ENCODE results near the gene NFIC.
"Not testable (repeated sequence)": the region's sequence is repeated elsewhere in the genome, so short reads cannot be mapped to it uniquely, and the experiment has no call there.

NFIC gene

GRCh38 chr19:3496392-3497273 is 130.2 kb downstream of the NFIC start:
- no peak for DNase-seq

GRCh38 chr19:3497757-3498520 is 131.6 kb downstream of the NFIC start:
- DNase-seq, result no peak

DNA sequence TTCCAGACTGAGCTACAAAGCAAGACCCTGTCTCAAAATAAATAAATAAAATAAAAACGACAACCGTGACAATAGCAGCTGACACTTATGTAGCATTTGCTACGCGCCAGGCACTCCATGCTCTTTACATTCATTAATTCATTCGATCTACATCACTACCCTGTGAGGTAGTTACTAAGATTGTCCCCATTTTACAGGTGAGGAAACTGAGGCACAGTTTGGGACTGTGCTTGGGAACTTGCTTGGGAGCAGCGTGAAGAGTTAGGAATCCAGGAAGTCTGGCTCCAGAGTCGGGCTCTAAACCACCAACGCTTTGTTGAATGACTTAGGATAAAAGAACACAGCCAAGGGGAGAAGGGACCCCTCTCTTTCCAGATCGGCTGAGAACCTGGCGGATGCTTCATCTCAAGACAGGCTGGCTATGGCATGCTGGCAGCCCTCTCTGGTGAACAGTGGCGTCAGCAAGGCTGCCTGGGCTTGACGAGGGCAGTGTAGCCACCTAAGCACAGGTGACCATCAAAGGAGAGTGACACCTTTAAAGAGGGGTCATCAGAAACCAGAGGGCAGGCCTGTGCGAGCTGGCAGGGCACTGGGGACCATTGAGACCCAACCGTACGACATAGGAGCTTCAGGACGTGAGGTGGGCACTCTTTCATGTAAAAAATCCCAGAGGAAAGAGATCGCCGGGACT is 133.5 kb downstream of the NFIC start:
- no peak for DNase-seq

GRCh38 chr19:3500429-3501101 is 134.2 kb downstream of the NFIC start, which contains the start of gene DOHH:
Gene DOHH (minus strand): TSS chr19:3500674. CDS start chr19:3496814, 3,860 bp downstream.
- peak; percentile 98 for DNase-seq

DNA sequence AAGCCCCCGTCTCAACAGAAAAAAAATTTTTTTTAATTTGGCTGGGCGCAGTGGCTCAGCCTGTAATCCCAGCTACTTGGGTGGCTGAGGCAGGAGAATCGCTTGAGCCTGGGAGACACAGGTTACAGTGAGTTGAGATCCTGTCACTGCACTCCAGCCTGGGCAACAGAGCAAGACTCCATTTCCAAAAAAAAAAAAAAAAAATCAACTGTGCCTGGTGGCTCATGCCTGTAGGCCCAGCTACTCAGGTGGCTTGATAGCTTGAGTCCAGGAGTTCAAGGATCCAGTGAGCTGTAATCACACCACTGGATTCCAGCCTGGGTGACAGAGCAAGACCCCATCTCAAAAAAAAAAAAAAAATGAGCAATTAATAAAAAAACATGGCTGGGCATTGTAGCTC is 135.4 kb downstream of the NFIC start:
- no peak for DNase-seq

DNA sequence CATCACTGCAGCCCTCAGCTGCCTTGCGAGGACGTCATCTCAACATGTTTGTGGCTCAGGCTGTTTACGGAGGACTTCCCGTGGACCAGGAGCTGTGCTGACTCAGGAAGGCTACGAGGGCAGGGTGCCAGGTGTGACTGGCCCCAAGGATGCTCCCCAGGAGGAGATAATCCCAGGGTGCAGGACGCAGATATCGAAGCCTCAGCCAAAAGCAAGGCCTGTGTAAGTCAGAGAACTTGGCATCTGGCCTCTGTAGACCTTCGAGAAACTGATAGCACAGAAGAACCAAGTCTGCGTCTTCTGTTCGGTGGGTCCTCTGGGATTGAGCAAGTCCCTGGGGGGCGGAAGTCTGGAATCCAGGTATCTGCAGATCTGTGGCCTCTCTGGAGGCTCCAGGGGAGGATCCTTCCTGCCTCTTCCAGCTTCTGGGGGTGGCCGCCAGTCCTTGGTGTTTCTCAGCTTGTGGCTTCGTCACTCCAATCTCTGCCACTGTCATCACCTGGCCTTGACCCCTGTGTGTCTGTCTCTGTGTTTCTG is 136.7 kb downstream of the NFIC start:
- DNase-seq, result no peak

GRCh38 chr19:3504735-3505134 is 138.4 kb downstream of the NFIC start:
- no peak for DNase-seq

GRCh38 chr19:3505598-3506383 is 139.4 kb downstream of the NFIC start, which contains the start of gene FZR1:
Gene FZR1 (plus strand): TSS chr19:3506311. CDS start chr19:3522990, 16,679 bp downstream.
- peak; percentile 100 for DNase-seq

DNA sequence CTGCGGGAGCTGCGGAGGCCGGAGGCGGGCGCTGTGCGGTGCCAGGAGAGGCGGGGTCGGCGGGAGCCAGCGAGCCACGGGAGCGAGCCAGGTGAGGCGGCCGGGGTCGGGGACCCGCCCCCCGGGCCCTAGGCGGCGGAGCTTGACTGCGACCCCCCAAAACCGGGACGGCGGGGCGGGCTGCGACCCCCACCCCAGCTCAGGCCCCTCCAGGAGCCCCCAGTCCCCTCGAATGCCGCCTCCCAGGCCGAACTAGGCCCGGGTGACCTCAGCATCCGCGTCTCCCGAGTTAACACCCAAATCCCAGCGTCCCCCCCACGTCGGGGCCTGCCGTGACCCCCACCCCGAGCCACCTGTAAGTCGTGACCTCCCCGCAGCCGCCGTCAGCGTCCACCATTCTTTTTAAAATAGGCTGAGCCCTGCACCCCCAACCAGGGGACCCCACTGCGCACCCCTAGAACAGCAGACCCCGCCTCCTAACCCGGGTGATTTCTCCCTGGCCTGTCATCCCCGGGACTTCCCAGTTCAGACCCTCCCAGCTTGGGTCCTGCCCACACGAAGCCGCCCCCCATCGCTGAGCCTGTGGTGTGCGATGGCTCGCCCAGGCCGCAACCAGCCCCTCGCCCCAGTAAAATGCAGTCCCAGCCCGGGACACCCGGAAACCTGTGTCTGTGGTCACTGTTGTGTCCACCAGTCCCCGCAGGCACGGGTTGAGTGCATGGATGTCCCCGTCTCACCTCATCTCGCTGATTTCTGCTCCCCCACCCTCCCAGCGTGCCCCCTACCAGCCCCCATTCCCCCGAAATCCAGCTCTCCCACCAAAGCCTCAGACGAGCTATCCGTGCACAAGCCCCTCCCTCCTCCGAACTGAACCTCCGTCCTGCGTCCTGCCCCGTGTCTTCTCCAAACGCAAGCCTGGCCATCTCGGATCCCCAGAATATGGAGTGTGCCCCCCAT is 140.3 kb downstream of the NFIC start:
- peak; percentile 57 for DNase-seq

- peak; percentile 46 for DNase-seq
Observed at GRCh38 chr19:3507371-3508120, 141.2 kb downstream of the NFIC start.

GRCh38 chr19:3508121-3508661 is 141.8 kb downstream of the NFIC start:
- DNase-seq, result not testable (repeated sequence)

DNA sequence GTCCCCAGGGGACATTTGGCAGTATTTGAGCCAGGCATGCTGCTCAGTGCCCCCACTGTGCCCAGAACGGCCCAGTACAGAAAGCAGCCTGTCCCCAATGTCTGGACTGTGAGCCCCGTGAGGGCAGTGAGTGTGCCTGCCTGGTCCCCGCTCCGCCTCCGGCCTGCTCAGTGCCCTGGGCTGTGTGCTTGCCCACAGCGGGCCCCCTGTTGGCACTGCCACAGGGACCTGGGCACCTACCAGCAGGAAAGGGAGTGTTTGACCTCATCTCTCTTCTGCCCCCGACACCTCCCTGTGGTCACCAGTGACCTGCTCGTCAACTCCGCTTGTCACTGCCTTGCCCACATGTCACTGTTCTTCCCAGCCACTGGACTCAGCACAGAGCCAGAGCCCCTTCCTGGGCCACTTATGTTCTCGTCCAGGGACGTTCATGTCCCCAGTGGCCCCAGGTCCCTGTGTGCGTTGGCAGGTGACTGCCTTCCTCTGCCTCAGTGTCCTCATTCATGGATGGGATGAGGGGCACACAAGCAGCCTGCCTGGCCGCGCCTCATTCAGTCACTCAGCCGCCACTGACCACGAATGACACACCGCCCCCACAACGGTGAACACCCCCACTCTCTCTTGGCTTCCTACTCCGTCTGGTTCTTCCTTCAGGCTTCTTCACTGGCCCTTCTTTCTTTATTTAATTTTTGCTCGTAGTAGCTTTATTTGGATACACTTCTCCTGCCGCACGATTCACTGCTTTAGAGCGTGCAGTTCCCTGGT is 142.6 kb downstream of the NFIC start:
- no peak for DNase-seq

GRCh38 chr19:3509566-3509989 is 143.2 kb downstream of the NFIC start:
- DNase-seq, result no peak

DNA sequence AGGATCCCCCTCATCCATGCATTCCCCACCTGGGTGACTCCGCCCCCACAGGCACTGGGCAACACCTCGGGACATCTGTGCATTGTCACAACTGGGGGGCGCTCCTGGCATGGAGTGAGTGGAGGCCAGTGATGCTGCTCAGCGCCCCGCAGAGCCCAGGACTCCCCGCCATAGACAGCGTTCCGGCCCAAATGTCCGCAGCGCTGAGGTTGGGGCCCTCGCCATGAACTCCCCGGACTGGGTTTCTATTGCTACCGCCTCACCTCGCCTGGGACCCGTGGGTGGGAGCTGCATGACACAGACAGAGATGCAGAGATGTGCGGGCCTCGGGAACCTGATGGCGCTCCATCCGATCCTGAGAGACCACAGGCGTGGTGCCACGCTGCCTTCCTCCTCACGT is 144.3 kb downstream of the NFIC start:
- DNase-seq, result no peak

DNA sequence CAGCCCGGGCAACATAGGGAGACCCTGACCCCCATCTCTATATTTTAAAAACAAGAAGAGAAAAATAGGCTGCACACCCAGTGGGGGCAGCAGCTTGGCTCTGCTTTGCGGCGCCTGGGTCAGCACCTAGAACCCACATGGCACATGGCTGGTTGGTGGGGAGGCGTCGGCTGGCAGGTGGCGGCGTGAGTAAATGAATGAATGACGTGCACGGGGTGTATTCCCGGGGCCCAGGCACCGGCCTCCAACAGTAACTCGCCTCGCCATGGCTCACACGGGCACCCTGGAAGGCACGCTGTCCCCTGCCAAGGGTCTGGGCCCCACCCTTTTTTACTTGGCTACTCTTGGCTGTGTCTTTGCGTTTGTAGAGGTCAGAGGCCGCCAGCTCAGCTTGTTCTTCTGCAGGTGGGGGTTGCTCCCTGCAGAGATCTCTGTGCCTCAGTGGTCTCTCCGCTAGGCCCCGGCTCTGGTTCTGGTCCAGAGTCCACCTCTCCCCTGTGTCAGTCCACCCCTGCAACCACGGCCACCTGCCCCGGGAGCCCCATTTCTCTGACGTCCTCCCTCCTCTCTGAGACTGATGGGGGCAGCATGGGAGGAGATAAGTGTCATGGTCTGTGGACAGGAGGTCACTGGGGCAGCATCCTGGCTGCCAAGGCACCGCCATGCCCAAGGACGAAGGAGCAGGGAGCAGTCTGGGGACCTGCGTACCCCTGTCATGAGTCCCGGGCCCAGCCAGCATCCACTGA is 145.3 kb downstream of the NFIC start:
- no peak for DNase-seq

DNA sequence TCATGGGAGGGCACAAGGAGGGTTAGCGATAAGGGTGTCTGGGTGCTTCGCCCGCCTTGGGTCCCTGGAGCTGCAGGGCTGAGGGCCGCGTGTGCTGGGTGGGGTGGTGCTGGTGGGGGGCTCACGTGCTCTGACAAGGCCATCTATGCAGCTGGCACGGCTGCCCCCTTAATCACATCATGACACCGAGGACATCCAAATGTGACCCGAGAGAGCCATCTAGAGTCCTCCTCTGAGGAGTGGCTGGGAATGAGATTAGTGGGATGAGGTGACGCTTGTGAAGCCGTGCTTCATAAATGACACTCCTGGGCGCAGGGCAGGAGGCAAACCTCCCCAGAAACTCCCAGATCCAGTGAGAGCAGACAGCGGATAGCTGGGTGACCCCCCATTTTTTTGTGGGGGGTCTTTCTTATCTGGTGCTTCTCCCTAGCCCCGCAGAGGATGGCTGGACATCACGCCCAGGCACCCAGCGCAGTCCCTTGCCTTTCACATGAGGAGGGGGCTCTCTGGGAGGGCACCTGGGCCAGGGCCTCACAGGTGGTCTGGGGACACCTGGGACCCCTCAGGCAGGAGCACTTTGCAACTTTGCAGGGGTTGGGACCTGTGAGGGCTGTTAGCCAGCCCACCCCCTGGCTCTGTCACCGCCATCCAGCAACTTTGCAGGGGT is 146.3 kb downstream of the NFIC start:
- no peak for DNase-seq

All from right hindlimb (tissue), 1 donor.